ENCODE data around the gene SH3TC1. TPM values are rescaled to one million over a fixed set of nuclear protein-coding genes. Genes with fewer than 3 reads are reported as not detected.
A peak's percentile ranks its signal among the peaks of the same experiment; 100 is the strongest.

SH3TC1 gene
- polyA plus RNA-seq, 3 donors, result 36.9 to 85.7 (median 41.9) TPM

- no peak overlapping the region for H2AFZ ChIP-seq (ENCODE audit: insufficient read depth, low read depth, low read length, poor library complexity, severe bottlenecking)
- Mint-ChIP-seq H3K9me3 (peaks cover 0 to 2% (median 0%) of the 10 kb centered on the region in 7 donors), H3K36me3 (peaks cover 80 to 91% of the 10 kb centered on the region in 2 donors), H3K4me1 (peaks cover 15% of the 10 kb centered on the region), H3K27me3 (ENCODE audit: low read depth in 3 of 3) (peaks cover 0 to 2% (median 1%) of the 10 kb centered on the region in 3 donors), H3K27ac (peak overlapping the region in 1 of 7 donors; percentile 18), H3K4me3 (no peak overlapping the region)
- intact Hi-C loops (cut with micrococcal nuclease), result no loop called here
- H4K20me1 ChIP-seq (ENCODE audit: insufficient read depth, low read length), result peaks cover 98% of the 10 kb centered on the region
- no peak overlapping the region for H3K4me2 ChIP-seq (replicated peaks; ENCODE audit: extremely low read depth, low read length, poor library complexity, severe bottlenecking)
- H3K9ac ChIP-seq (ENCODE audit: insufficient read depth, low read length, poor library complexity, severe bottlenecking), result no peak overlapping the region
- 86% methylated on average over 7 of the region's 12 CpGs for WGBS (ENCODE audit: insufficient coverage)
- TF ChIP-seq, protein P1, sequence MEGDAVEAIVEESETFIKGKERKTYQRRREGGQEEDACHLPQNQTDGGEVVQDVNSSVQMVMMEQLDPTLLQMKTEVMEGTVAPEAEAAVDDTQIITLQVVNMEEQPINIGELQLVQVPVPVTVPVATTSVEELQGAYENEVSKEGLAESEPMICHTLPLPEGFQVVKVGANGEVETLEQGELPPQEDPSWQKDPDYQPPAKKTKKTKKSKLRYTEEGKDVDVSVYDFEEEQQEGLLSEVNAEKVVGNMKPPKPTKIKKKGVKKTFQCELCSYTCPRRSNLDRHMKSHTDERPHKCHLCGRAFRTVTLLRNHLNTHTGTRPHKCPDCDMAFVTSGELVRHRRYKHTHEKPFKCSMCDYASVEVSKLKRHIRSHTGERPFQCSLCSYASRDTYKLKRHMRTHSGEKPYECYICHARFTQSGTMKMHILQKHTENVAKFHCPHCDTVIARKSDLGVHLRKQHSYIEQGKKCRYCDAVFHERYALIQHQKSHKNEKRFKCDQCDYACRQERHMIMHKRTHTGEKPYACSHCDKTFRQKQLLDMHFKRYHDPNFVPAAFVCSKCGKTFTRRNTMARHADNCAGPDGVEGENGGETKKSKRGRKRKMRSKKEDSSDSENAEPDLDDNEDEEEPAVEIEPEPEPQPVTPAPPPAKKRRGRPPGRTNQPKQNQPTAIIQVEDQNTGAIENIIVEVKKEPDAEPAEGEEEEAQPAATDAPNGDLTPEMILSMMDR (IDR thresholded peaks at IDR 0.05), result no peak
- H3K4me3 ChIP-seq (replicated peaks in 1 of 3; ENCODE audit: low read depth in 2 of 3, low read length in 3 of 3), result no peak overlapping the region
- H3K36me3 ChIP-seq (replicated peaks in 1 of 2; ENCODE audit: control insufficient read depth in 1 of 2, insufficient read depth in 2 of 2, low read length in 2 of 2), result peaks cover 82 to 92% of the 10 kb centered on the region in 2 donors
- H3K9me3 ChIP-seq (replicated peaks in 1 of 2; ENCODE audit: control insufficient read depth in 1 of 2, insufficient read depth in 1 of 2, low read length in 2 of 2), result no peaks in the 10 kb centered on the region
- H3K79me2 ChIP-seq (ENCODE audit: insufficient read depth, low read length), result peaks cover 9% of the 10 kb centered on the region
- no peak overlapping the region for H3K27ac ChIP-seq (ENCODE audit: low read depth in 1 of 2, low read length in 2 of 2)
- no peaks in the 10 kb centered on the region for H3K27me3 ChIP-seq (ENCODE audit: control insufficient read depth in 2 of 2, insufficient read depth in 2 of 2, low read length in 2 of 2)
- H3K4me1 ChIP-seq (ENCODE audit: control insufficient read depth in 1 of 2, insufficient read depth in 2 of 2, low read length in 2 of 2), result peaks cover 16 to 26% of the 10 kb centered on the region in 2 donors
- DNase-seq, result no peak
These were observed 15.9 kb downstream of the SH3TC1 start for GRCh38 chr4:8215001-8215427.

GRCh38 chr4:8215641-8216442 lies 16.8 kb downstream of the SH3TC1 start:
- no peak overlapping the region for H3K27ac ChIP-seq (ENCODE audit: low read depth in 1 of 2, low read length in 2 of 2)
- Mint-ChIP-seq H3K4me1 (peaks cover 21% of the 10 kb centered on the region), H3K27me3 (ENCODE audit: low read depth in 3 of 3) (peaks cover 0 to 2% (median 1%) of the 10 kb centered on the region in 3 donors), H3K4me3 (no peak overlapping the region), H3K27ac (no peak overlapping the region), H3K9me3 (peaks cover 0 to 2% (median 0%) of the 10 kb centered on the region in 7 donors), H3K36me3 (peaks cover 88 to 96% of the 10 kb centered on the region in 2 donors)
- H2AFZ ChIP-seq (ENCODE audit: insufficient read depth, low read depth, low read length, poor library complexity, severe bottlenecking), result no peak overlapping the region
- H3K4me2 ChIP-seq (replicated peaks; ENCODE audit: extremely low read depth, low read length, poor library complexity, severe bottlenecking), result no peak overlapping the region
- H3K4me1 ChIP-seq (ENCODE audit: control insufficient read depth in 1 of 2, insufficient read depth in 2 of 2, low read length in 2 of 2), result peaks cover 19 to 26% of the 10 kb centered on the region in 2 donors
- H3K9ac ChIP-seq (ENCODE audit: insufficient read depth, low read length, poor library complexity, severe bottlenecking), result no peak overlapping the region
- DNase-seq, result no peak
- H3K36me3 ChIP-seq (replicated peaks in 1 of 2; ENCODE audit: control insufficient read depth in 1 of 2, insufficient read depth in 2 of 2, low read length in 2 of 2), result peaks cover 88 to 96% of the 10 kb centered on the region in 2 donors
- no peak overlapping the region for H3K4me3 ChIP-seq (replicated peaks in 1 of 3; ENCODE audit: low read depth in 2 of 3, low read length in 3 of 3)
- intact Hi-C loops (cut with micrococcal nuclease), result no loop called here
- TF ChIP-seq, protein P1 (IDR thresholded peaks at IDR 0.05), result no peak
- peaks cover 97% of the 10 kb centered on the region for H4K20me1 ChIP-seq (ENCODE audit: insufficient read depth, low read length)
- H3K27me3 ChIP-seq (ENCODE audit: control insufficient read depth in 2 of 2, insufficient read depth in 2 of 2, low read length in 2 of 2), result no peaks in the 10 kb centered on the region
- H3K79me2 ChIP-seq (ENCODE audit: insufficient read depth, low read length), result peaks cover 5% of the 10 kb centered on the region
- WGBS (ENCODE audit: insufficient coverage), result over 99% methylated on average over 19 of the region's 23 CpGs
- no peaks in the 10 kb centered on the region for H3K9me3 ChIP-seq (replicated peaks in 1 of 2; ENCODE audit: control insufficient read depth in 1 of 2, insufficient read depth in 1 of 2, low read length in 2 of 2)

All from CD14-positive monocyte (primary cell).